ENCODE data around the gene HSBP1L1.

HSBP1L1 gene

DNA sequence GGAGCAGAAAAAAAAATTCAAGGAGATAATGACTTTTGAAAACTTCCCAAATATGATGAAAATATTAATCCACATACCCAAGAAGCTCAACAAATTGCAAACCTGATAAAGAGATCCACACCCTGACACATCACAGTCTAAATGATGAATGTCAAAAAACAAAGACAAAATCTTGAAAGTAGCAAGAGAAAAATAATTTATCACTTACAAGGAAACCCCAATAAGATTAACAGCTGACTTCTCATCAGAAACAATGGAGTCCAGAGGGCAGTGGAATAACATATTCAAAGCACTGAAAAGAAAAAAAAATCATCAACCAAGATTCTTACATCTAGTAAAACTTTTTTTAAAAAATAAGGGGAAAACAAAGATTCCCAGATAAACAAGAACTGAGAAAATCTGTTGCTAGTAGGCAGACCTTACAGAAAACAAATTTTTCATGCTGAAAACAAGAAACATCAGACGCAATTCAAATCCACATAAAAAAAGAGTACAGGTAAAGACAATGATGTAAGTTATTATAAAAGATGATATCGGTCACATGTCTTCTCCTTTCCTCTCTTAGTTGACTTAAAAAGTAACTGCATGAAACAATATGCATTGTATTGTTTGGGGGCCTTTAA lies 34.3 kb upstream of the HSBP1L1 start:
- DNase-seq: no peak

- DNase-seq: no peak
Measured at GRCh38 chr18:79931475-79931874, 33.0 kb upstream of the HSBP1L1 start.

GRCh38 chr18:79932907-79933306 lies 31.5 kb upstream of the HSBP1L1 start:
- no peak for DNase-seq

GRCh38 chr18:79933765-79934164 lies 30.7 kb upstream of the HSBP1L1 start:
- no peak for DNase-seq

DNA sequence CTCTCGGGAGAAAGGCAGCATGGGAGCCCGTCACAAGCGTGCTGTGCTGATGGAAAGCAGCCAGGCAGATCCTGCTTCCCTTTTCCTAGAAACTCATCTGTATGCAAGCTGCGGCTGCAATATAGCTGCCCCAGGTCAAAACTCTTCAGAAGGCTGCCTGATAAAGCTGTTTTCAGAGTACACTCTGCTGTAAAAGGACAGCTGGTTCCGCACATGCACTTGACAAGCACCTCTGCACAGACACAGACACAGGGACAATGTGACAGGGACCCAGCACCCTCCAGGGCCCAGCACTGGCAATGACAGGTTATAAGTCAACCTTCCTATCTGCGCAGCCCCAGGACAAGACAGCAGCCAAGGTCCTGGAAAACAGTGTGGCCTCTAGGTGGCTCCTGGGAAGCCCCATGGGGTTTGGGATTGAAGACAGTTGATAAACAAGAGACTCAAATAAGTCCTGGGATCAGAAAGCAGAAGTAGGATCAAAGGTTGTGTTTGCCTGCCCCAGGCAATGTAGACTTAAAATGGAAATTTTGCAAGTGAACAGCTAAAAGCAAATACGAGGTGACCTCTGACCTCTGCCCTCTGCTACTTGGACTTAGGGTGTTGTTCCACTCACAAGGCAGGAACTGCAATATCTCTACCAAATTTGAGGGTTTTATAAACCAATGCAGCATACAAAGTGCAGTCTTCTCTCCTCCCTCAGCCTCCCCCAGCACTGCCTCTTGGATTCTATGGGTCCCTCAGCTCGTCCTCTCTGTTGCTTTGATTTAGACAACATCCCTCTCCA lies 29.9 kb upstream of the HSBP1L1 start:
- DNase-seq: no peak

DNA sequence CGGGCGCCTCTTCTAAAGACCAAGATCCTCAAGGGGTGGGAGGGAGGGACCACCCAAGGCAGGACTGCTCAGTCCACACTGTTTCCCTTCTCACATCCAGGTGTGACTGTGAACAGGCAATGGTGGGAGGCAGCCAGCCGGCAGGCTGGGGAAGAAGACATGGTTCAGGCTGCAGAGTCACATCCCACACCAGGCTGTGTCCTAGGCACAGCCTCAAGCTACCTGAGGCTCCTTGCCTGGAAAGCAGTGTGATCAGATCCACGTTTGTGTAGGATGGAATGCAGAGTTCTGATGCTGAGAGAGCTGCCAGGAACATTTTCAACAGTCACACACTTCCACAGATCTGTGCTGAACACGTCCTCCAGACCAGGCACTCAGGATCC lies 29.4 kb upstream of the HSBP1L1 start:
- no peak for DNase-seq

- DNase-seq: no peak
Measured at GRCh38 chr18:79935499-79935898, 28.9 kb upstream of the HSBP1L1 start.

GRCh38 chr18:79935925-79936324 lies 28.5 kb upstream of the HSBP1L1 start:
- no peak for DNase-seq

GRCh38 chr18:79936641-79937040 lies 27.8 kb upstream of the HSBP1L1 start:
- DNase-seq: no peak

DNA sequence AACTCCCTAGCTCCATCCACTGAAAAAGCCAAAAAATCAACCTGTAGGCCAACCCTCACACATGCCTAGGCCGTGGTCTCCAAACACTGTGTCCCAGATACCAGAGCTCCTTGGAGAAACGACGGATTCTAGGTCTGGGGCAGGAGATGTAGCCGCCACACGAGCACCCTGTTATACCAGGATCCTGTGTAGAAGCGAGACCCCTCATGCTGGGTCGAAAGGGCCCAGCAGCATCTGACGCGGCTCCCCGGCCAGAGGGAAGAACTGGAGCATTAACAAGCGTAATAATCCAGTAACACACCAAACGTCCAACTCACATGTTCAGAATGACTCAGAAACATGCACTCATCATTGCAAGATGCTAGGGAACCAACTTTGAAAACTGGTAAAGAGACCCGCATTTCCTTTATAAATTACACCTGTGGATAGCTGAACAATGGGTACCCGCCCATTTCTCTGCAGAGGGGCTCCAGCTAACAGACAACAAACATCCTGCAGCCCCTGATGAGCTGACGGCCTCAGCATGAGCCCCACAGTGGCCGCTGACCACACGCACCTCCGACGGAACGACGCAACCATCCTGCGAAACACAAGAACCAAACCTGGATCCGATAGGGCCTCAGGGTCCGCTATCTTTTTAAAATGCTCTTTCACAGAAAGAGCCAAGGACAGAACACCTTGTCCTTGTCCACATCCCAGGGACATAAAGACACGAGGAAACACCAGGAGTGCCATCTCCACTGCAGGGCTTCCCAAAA lies 27.2 kb upstream of the HSBP1L1 start:
- no peak for DNase-seq

DNA sequence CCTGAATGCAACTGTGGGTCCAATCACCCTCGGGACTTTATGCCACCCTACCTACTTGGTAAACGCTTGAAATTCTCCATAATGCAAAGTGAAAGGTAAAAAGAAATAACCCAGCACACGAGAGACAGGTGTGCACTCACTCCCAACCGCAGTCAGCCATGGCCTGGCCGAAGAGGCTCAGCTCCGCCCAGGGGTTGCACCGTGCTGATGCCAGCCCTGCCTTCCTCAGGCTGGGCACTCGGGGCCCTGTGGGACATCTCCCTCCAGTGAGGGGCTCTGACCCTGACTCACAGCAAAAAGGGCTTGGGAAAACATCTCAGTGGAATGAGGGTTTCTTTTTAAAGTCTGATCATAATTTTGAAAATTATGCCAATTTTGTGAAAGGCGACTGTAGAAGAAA lies 26.2 kb upstream of the HSBP1L1 start:
- DNase-seq: no peak

- no peak for DNase-seq
Measured at GRCh38 chr18:79939096-79939495, 25.3 kb upstream of the HSBP1L1 start.

DNA sequence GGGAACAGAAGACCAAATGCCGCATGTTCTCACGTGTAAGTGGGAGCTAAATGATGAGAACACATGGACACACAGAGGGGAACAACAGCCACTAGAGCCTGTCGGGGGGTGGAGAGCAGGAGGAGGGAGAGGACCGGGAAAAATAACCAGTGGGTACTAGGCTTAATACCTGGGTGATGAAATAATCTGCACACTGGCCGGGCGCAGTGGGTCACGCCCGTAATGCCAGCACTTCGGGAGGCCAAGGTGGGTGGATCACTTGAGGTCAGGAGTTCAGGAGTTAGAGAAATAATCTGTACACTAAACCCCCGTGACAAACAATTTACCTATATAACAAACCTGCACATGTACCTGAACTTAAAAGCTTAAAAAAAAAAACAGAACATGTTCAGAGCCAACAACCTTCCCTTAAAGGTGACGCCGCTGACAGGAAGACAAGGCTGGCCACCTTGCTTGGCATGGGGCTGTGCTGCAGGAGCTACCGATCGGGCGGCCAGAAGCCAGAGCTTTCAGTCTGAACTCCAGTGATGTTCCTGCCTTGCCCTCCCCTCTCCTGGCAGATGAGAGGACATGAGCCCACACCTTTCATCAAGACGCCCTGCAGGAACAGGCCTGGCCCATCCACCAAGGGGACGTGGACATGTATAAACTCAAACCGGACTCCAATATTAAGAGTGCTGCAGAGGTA lies 24.2 kb upstream of the HSBP1L1 start:
- no peak for DNase-seq

- no peak for DNase-seq
Measured at GRCh38 chr18:79940814-79941472, 23.5 kb upstream of the HSBP1L1 start.

DNA sequence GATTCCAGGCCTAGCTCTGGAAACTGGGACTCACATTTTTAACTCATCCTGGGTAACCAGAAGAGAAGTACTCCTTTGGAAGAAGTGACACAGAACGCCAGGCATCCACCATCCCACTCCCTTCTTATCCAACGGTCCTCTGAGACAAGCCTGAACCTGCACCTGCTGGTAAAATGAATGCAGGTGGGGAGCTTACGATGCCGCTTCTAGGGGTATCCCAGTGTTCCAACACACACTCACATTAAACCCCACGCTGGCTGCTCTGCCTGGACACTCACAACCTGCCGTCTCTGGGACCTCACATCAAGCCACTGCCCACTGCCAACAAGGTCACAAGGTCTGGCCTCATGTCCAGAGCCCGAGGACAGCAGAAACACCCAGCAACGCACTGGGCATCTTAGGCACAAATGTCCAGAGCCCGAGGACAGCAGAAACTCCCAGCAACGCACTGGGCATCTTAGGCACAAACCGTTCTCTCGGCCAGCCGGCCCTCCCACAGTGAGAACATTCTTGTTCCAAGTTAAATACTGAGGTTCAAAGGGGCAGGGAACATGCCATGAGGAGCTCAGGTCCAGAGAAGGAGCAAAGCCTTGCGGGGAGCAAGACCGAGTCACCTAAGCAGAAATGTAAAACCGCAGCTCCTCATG lies 22.8 kb upstream of the HSBP1L1 start:
- DNase-seq: no peak

- no peak for DNase-seq
Measured at GRCh38 chr18:79942211-79942610, 22.2 kb upstream of the HSBP1L1 start.

GRCh38 chr18:79942786-79943607 lies 21.4 kb upstream of the HSBP1L1 start:
- no peak for DNase-seq

DNA sequence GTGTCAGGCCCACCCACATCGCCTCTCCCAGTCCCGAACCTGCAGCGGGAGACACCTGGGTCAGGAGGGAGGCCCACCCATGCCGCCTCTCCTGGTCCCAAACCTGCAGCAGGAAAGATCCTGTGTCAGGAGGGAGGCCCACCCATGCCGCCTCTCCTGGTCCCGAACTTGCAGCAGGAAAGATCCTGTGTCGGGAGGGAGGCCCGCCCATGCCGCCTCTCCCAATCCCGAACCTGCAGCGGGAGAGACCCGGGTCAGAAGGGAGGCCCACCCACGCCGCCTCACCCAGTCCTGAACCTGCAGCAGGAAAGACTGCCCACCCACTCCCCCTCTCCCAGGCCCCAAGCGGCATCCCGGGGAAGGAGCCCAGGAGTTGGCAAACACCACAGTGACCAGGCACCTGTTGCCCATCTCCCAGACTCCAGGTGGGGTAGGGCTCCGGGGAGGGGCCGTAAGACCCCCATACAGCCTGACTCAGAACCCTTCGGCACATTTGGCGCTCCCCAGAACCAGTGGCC lies 20.8 kb upstream of the HSBP1L1 start:
- no peak for DNase-seq

- DNase-seq: no peak
Measured at GRCh38 chr18:79944126-79944731, 20.2 kb upstream of the HSBP1L1 start.

- DNase-seq: no peak
Measured at GRCh38 chr18:79944746-79945117, 19.7 kb upstream of the HSBP1L1 start.

Data from CD4-positive, alpha-beta T cell treated with Interleukin-17A for 1 hour (primary cell).